CD4-positive, alpha-beta memory T cell (primary cell): ENCODE measurements around the gene PEX12. TPM values are rescaled to one million over a fixed set of nuclear protein-coding genes. Genes with fewer than 3 reads are reported as not detected.
"Not testable (repeated sequence)": the region's sequence is repeated elsewhere in the genome, so short reads cannot be mapped to it uniquely, and the experiment has no call there.

Source experiments
- CTCF ChIA-PET: fragments of 350-600 bp; sonication (Branson Sonifier 250); formaldehyde crosslinking; loops from one replicate; lab custom pipeline; 2021; ENCODE audit warnings: inconsistent platforms; ENCODE audit not compliant: partially characterized antibody; lab: Charles Lee
- POLR2A ChIA-PET: fragments of 350-600 bp; sonication (Branson Sonifier 250); formaldehyde crosslinking; loops from one replicate; lab custom pipeline; 2021; ENCODE audit not compliant: partially characterized antibody; lab: Charles Lee
- DNase-seq, 5 donors: peaks; one replicate each; pipeline versions ENCODE4 v3.0.0 to v3.0.0-alpha.2; 2020 to 2022; ENCODE audit warnings: mixed read lengths in 1 of 5
- H3K27ac ChIP-seq: one replicate; pipeline ENCODE4 v1.7.0; 2013; ENCODE audit warnings: low read depth, low read length
- H3K27me3 ChIP-seq: 2 replicates; pipeline ENCODE4 v1.7.0; 2013; ENCODE audit warnings: mild to moderate bottlenecking, low read length, moderate library complexity; ENCODE audit not compliant: insufficient read depth
- H3K36me3 ChIP-seq: 2 replicates; pipeline ENCODE4 v1.7.0; 2013; ENCODE audit warnings: mild to moderate bottlenecking, low read length, moderate library complexity; ENCODE audit not compliant: insufficient read depth
- H3K4me1 ChIP-seq: 2 replicates; pipeline ENCODE4 v1.7.0; 2013; ENCODE audit warnings: mild to moderate bottlenecking, low read length, moderate library complexity; ENCODE audit not compliant: insufficient read depth
- H3K4me3 ChIP-seq, 2 donors: one replicate each; pipeline ENCODE4 v1.7.0; 2013; ENCODE audit warnings: low read length in 2 of 2, mild to moderate bottlenecking in 1 of 2
- H3K9me3 ChIP-seq, 2 donors: one replicate each; pipeline ENCODE4 v1.7.0; 2013; ENCODE audit warnings: low read length in 2 of 2, control low read depth in 1 of 2; ENCODE audit not compliant: control insufficient read depth in 1 of 2
- H3K27ac Mint-ChIP-seq, 7 donors: one replicate each; pipeline ENCODE4 v1.8.0; 2020 to 2021; ENCODE audit warnings: mixed read lengths in 7 of 7, mild to moderate bottlenecking in 6 of 7, inconsistent platforms in 3 of 7, moderate library complexity in 3 of 7
- H3K27me3 Mint-ChIP-seq, 2 donors: one replicate each; pipeline ENCODE4 v1.8.0; 2020 to 2021; ENCODE audit warnings: mixed read lengths in 2 of 2
- H3K36me3 Mint-ChIP-seq, 2 donors: one replicate each; pipeline ENCODE4 v1.8.0; 2020 to 2021; ENCODE audit warnings: mixed read lengths in 2 of 2, inconsistent platforms in 1 of 2, mild to moderate bottlenecking in 1 of 2
- H3K4me1 Mint-ChIP-seq, 4 donors: one replicate each; pipeline ENCODE4 v1.8.0; 2020 to 2021; ENCODE audit warnings: mixed read lengths in 4 of 4, mild to moderate bottlenecking in 1 of 4
- H3K4me3 Mint-ChIP-seq, 8 donors: one replicate each; pipeline ENCODE4 v1.8.0; 2020 to 2021; ENCODE audit warnings: mixed read lengths in 8 of 8, mild to moderate bottlenecking in 7 of 8, moderate library complexity in 6 of 8, inconsistent platforms in 3 of 8
- H3K9me3 Mint-ChIP-seq, 8 donors: one replicate each; pipeline ENCODE4 v1.8.0; 2020 to 2021; ENCODE audit warnings: mixed read lengths in 8 of 8, mild to moderate bottlenecking in 5 of 8, inconsistent platforms in 3 of 8, moderate library complexity in 1 of 8
- intact Hi-C: fragments of 100-400 bp; cut with micrococcal nuclease; formaldehyde crosslinking; loops from one replicate; pipeline ENCODE4 v1.15.1; 2023
- polyA plus RNA-seq, 2 donors: library from polyadenylated mRNA; unstranded; fragments of 300-500 nt; fragmentation: Illumina TruSeq; gene quantifications; one replicate each; pipeline ENCODE4 v1.2.3, GENCODE V29; 2021
- total RNA-seq, 2 experiments: library from RNA; stranded (reverse); gene quantifications; one replicate each; pipeline ENCODE4 v1.2.3, GENCODE V29; 2021

Gene PEX12
- total and polyA plus RNA-seq, 4 experiments from 2014 or later = 1.3 to 8.5 (median 5.5) TPM

- ChIA-PET POLR2A (interaction anchor here (1.2 to 13.6 kb wide), 16 partner anchors 14 to 369 kb away, joined by 3 to 316 read pairs (median 34); partner anchors contain the start of genes PEX12, SLFN11, SLFN13 and SLFN5), CTCF (interaction anchor here (0.7 to 13.7 kb wide), 24 partner anchors 7 to 374 kb away, joined by 3 to 270 read pairs (median 4); partner anchors contain the start of genes PEX12, SLFN11, SLFN13 and SLFN5)
- Mint-ChIP-seq H3K27me3 (no peaks in the 10 kb centered on the region), H3K27ac (peak overlapping the region; percentile 80 to 96 (median 95)), H3K4me1 (peaks cover 40 to 73% (median 53%) of the 10 kb centered on the region in 4 donors), H3K9me3 (peaks cover 0 to 2% (median 0%) of the 10 kb centered on the region in 8 donors), H3K36me3 (peaks cover 21 to 28% of the 10 kb centered on the region in 2 donors), H3K4me3 (peak overlapping the region; percentile 88 to 98 (median 94))
- intact Hi-C loops = loop anchor here (5.0 kb wide), 2 partner anchors 87 to 213 kb away; partner anchors contain the start of gene SLFN13
- Histone ChIP-seq H3K4me3 (peak overlapping the region; percentile 71 to 98), H3K36me3 (no peaks in the 10 kb centered on the region), H3K27ac (peak overlapping the region; percentile 74), H3K27me3 (no peaks in the 10 kb centered on the region), H3K9me3 (no peaks in the 10 kb centered on the region), H3K4me1 (peaks cover 64% of the 10 kb centered on the region)
- DNase-seq = no peak
These were observed 43.7 kb downstream of the PEX12 start for GRCh38 chr17:35534576-35535093.

- H3K4me1 ChIP-seq = peaks cover 60% of the 10 kb centered on the region
- POLR2A ChIA-PET = interaction anchor here (0.5 to 13.6 kb wide), 15 partner anchors 11 to 365 kb away, joined by 3 to 316 read pairs (median 9); partner anchors contain the start of genes PEX12, SLFN11, SLFN13 and SLFN5
- H3K27ac Mint-ChIP-seq = peak overlapping the region in 6 of 7 donors; percentile 79 to 96 (median 88)
These were observed 47.2 kb downstream of the PEX12 start for GRCh38 chr17:35531160-35531559.

DNA sequence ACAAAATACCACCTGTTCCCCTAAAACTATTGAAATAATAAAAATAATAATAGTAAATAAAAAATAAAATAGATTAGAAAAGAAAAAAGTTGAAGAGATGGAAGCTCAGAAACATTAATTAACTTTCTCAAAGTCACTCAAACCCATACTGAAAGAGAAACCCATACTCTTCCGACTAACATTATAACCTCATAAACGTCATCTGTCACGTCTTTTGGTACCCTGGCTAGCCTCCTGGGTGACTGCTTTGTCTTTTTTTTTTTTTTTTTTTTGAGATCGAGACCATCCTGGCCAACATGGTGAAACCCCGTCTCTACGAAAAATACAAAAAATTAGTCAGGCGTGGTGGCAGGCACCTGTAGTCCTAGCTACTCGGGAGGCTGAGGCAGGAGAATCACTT, 48.5 kb downstream of the PEX12 start:
- ChIA-PET CTCF (interaction anchor here (0.6 to 13.7 kb wide), 3 partner anchors 53 to 301 kb away, joined by 3 to 270 read pairs (median 3); no protein-coding TSS in a partner anchor), POLR2A (interaction anchor here (1.2 to 13.6 kb wide), 7 partner anchors 8 to 289 kb away, joined by 4 to 316 read pairs (median 208); partner anchors contain the start of genes SLFN12L, SLFN13 and SLFN5)
- peak overlapping the region; percentile 26 to 93 (median 72) for H3K27ac Mint-ChIP-seq
- intact Hi-C loops = loop anchor here (1.0 to 5.0 kb wide), 3 partner anchors 9 to 83 kb away; partner anchors contain the start of gene SLFN13
- Histone ChIP-seq H3K4me3 (no peak overlapping the region), H3K4me1 (peaks cover 70% of the 10 kb centered on the region), H3K36me3 (no peaks in the 10 kb centered on the region), H3K9me3 (no peaks in the 10 kb centered on the region), H3K27ac (no peak overlapping the region), H3K27me3 (no peaks in the 10 kb centered on the region)
- H3K9me3 Mint-ChIP-seq = peaks cover 0 to 7% (median 2%) of the 10 kb centered on the region in 8 donors
- H3K4me1 Mint-ChIP-seq = peaks cover 61 to 85% (median 73%) of the 10 kb centered on the region in 4 donors
- H3K36me3 Mint-ChIP-seq = peaks cover 49 to 59% of the 10 kb centered on the region in 2 donors
- DNase-seq = no peak
- no peaks in the 10 kb centered on the region for H3K27me3 Mint-ChIP-seq
- peak overlapping the region in 7 of 8 donors; percentile 24 to 83 (median 65) for H3K4me3 Mint-ChIP-seq

More at GRCh38 chr17:35531160-35531559, 47.2 kb downstream of the PEX12 start:
- no peak overlapping the region for H3K4me3 ChIP-seq
- CTCF ChIA-PET = interaction anchor here (1.6 to 13.7 kb wide), 3 partner anchors 10 to 218 kb away, joined by 3 to 270 read pairs (median 117); no protein-coding TSS in a partner anchor
- Mint-ChIP-seq H3K9me3 (peaks cover 0 to 4% (median 0%) of the 10 kb centered on the region in 8 donors), H3K36me3 (peaks cover 43 to 52% of the 10 kb centered on the region in 2 donors), H3K4me1 (peaks cover 48 to 78% (median 62%) of the 10 kb centered on the region in 4 donors), H3K27me3 (no peaks in the 10 kb centered on the region), H3K4me3 (peak overlapping the region in 7 of 8 donors; percentile 15 to 83 (median 65))
- no peaks in the 10 kb centered on the region for H3K27me3 ChIP-seq
- intact Hi-C loops = loop anchor here (5.0 kb wide), 1 partner anchor 84 kb away; the partner anchor contains the start of gene SLFN13
- peak in 1 of 5 donors; percentile 17 for DNase-seq
- no peaks in the 10 kb centered on the region for H3K36me3 ChIP-seq
- H3K9me3 ChIP-seq = no peaks in the 10 kb centered on the region
- H3K27ac ChIP-seq = peak overlapping the region; percentile 21

GRCh38 chr17:35529326-35529725, 49.0 kb downstream of the PEX12 start:
- not testable (repeated sequence) for DNase-seq, H3K36me3 ChIP-seq, H3K27me3 ChIP-seq, H3K27ac ChIP-seq, H3K9me3 ChIP-seq, H3K4me3 ChIP-seq, H3K9me3 Mint-ChIP-seq, H3K27me3 Mint-ChIP-seq
- peaks cover 48 to 55% of the 10 kb centered on the region in 2 donors for H3K36me3 Mint-ChIP-seq
- ChIA-PET POLR2A (interaction anchor here (1.2 to 13.6 kb wide), 7 partner anchors 8 to 288 kb away, joined by 4 to 316 read pairs (median 208); partner anchors contain the start of genes SLFN12L, SLFN13 and SLFN5), CTCF (interaction anchor here (0.6 to 0.7 kb wide), 2 partner anchors 53 to 301 kb away, joined by 3 read pairs; no protein-coding TSS in a partner anchor)
- intact Hi-C loops = loop anchor here (2.0 kb wide), 1 partner anchor 21 kb away; no protein-coding TSS in a partner anchor
- H3K27ac Mint-ChIP-seq = peak overlapping the region; percentile 60 to 91 (median 72)
- H3K4me1 ChIP-seq = peaks cover 72% of the 10 kb centered on the region
- H3K4me1 Mint-ChIP-seq = peaks cover 61 to 86% (median 73%) of the 10 kb centered on the region in 4 donors
- H3K4me3 Mint-ChIP-seq = peak overlapping the region in 6 of 8 donors; percentile 7 to 61 (median 48)

Other genes with a start within 250 kb of the PEX12 start
- gene SLFN11, start 204.9 kb downstream of the PEX12 start, total RNA-seq = 10 to 100 TPM; 72.4 to 74.2 TPM
- gene SLFN11, start 204.9 kb downstream of the PEX12 start, polyA plus RNA-seq = 10 to 100 TPM in 1 of 2 donors, 1 to 10 TPM in 1; 6.6 to 13.6 TPM
- 1 to 10 TPM; 6.5 to 8.9 TPM for gene SLFN12, start 146.1 kb downstream of the PEX12 start, total RNA-seq
- gene SLFN12, start 146.1 kb downstream of the PEX12 start, polyA plus RNA-seq = 1 to 10 TPM in 1 of 2 donors, under 1 TPM in 1; 0.75 to 2.0 TPM
- 10 to 100 TPM; 24.6 to 27.3 TPM for gene SLFN13, start 129.8 kb downstream of the PEX12 start, total RNA-seq
- 1 to 10 TPM; 5.4 to 5.9 TPM for gene SLFN13, start 129.8 kb downstream of the PEX12 start, polyA plus RNA-seq
- gene SLFN12L, start 40.9 kb downstream of the PEX12 start, total RNA-seq = 10 to 100 TPM; 75.4 to 78.8 TPM
- 10 to 100 TPM; 13.4 to 23.0 TPM for gene SLFN12L, start 40.9 kb downstream of the PEX12 start, polyA plus RNA-seq
- not detected for gene SLFN14, start 17.8 kb downstream of the PEX12 start, total RNA-seq
- under 1 TPM in 1 of 2 donors, not detected in 1; 0.18 TPM for gene SLFN14, start 17.8 kb downstream of the PEX12 start, polyA plus RNA-seq
- 100 to 1,000 TPM; 160 to 165 TPM for gene AP2B1, start 8.8 kb upstream of the PEX12 start, total RNA-seq
- 10 to 100 TPM; 54.1 to 75.4 TPM for gene AP2B1, start 8.8 kb upstream of the PEX12 start, polyA plus RNA-seq
- gene RASL10B, start 153.1 kb upstream of the PEX12 start, total RNA-seq = under 1 TPM in 1 of 2 experiments, not detected in 1; 0.15 TPM
- gene RASL10B, start 153.1 kb upstream of the PEX12 start, polyA plus RNA-seq = under 1 TPM in 1 of 2 donors, not detected in 1; 0.15 TPM
- under 1 TPM in 1 of 2 experiments, not detected in 1; 0.26 TPM for gene GAS2L2, start 174.7 kb upstream of the PEX12 start, total RNA-seq
- under 1 TPM in 1 of 2 donors, not detected in 1; 0.13 TPM for gene GAS2L2, start 174.7 kb upstream of the PEX12 start, polyA plus RNA-seq
- gene C17orf50, start 182.3 kb upstream of the PEX12 start, total RNA-seq = not detected
- gene C17orf50, start 182.3 kb upstream of the PEX12 start, polyA plus RNA-seq = not detected
- gene MMP28, start 217.1 kb upstream of the PEX12 start, total RNA-seq = under 1 TPM; 0.64 to 0.96 TPM
- gene MMP28, start 217.1 kb upstream of the PEX12 start, polyA plus RNA-seq = under 1 TPM in 1 of 2 donors, not detected in 1; 0.23 TPM
- gene TAF15, start 230.9 kb upstream of the PEX12 start, total RNA-seq = 100 to 1,000 TPM; 232 to 242 TPM
- gene TAF15, start 230.9 kb upstream of the PEX12 start, polyA plus RNA-seq = 10 to 100 TPM; 11.2 to 29.7 TPM